GM23338 (cell line): ENCODE data around the gene SNRNP48. TPM values are rescaled to one million over a fixed set of nuclear protein-coding genes. Genes with fewer than 3 reads are reported as not detected.

Experiments
- ATAC-seq: fragments of 200-7000 bp; cut with Tn5 transposase; 3 replicates; pipeline ENCODE4 v1.9.1; 2020
- DNase-seq: peaks from one replicate; pipeline ENCODE4 v3.0.0-alpha.2; 2015; ENCODE audit warnings: low spot score
- H2AFZ ChIP-seq: fragments of 200-600 bp; sonication (generic); 2 replicates; pipeline ENCODE4 v1.8.0; 2016; ENCODE audit warnings: antibody characterized with exemption, mild to moderate bottlenecking, moderate library complexity
- H3F3A ChIP-seq: fragments of 200-600 bp; sonication (generic); replicated peaks from 2 replicates; pipeline ENCODE4 v1.8.0; 2017; ENCODE audit warnings: antibody characterized with exemption, mixed run types, low read depth
- H3K27ac ChIP-seq: fragments of 200-600 bp; sonication (generic); 2 replicates; pipeline ENCODE4 v1.6.1; 2016; ENCODE audit warnings: low read depth
- H3K27me3 ChIP-seq: fragments of 200-600 bp; sonication (generic); 2 replicates; pipeline ENCODE4 v1.8.0; 2016; ENCODE audit warnings: mild to moderate bottlenecking, mixed run types, moderate library complexity; ENCODE audit not compliant: insufficient read depth
- H3K36me3 ChIP-seq: fragments of 200-600 bp; sonication (generic); 2 replicates; pipeline ENCODE4 v1.8.0; 2016; ENCODE audit warnings: mild to moderate bottlenecking; ENCODE audit not compliant: insufficient read depth
- H3K4me1 ChIP-seq: fragments of 200-600 bp; sonication (generic); 2 replicates; pipeline ENCODE4 v1.8.0; 2016; ENCODE audit warnings: mild to moderate bottlenecking, moderate library complexity; ENCODE audit not compliant: insufficient read depth
- H3K4me2 ChIP-seq: fragments of 200-600 bp; sonication (generic); 2 replicates; pipeline ENCODE4 v1.7.1; 2017; ENCODE audit warnings: mixed run types
- H3K4me3 ChIP-seq: fragments of 200-600 bp; sonication (generic); 2 replicates; pipeline ENCODE4 v1.6.1; 2016; ENCODE audit warnings: mixed run types
- H3K79me2 ChIP-seq: fragments of 200-600 bp; sonication (generic); replicated peaks from 2 replicates; pipeline ENCODE4 v1.8.0; 2017; ENCODE audit warnings: mild to moderate bottlenecking; ENCODE audit not compliant: insufficient read depth
- H3K9me2 ChIP-seq: fragments of 200-600 bp; sonication (generic); 2 replicates; pipeline ENCODE4 v1.8.0; 2017; ENCODE audit not compliant: insufficient read depth
- H4K20me1 ChIP-seq: fragments of 200-600 bp; sonication (generic); replicated peaks from 2 replicates; pipeline ENCODE4 v1.8.0; 2017; ENCODE audit warnings: mild to moderate bottlenecking; ENCODE audit not compliant: insufficient read depth
- H3K27ac Mint-ChIP-seq: 2 replicates; pipeline ENCODE4 v1.8.0; 2020; ENCODE audit warnings: inconsistent platforms, mild to moderate bottlenecking, moderate library complexity, mixed read lengths
- H3K27me3 Mint-ChIP-seq: 3 replicates; pipeline ENCODE4 v1.8.0; 2022; ENCODE audit warnings: low read depth, mild to moderate bottlenecking, moderate library complexity, mixed read lengths, inconsistent platforms; ENCODE audit not compliant: insufficient read depth, poor library complexity
- H3K36me3 Mint-ChIP-seq: 3 replicates; pipeline ENCODE4 v1.8.0; 2021; ENCODE audit warnings: low read depth, mild to moderate bottlenecking, inconsistent platforms, moderate library complexity, mixed read lengths
- H3K4me1 Mint-ChIP-seq: 3 replicates; pipeline ENCODE4 v1.8.0; 2020; ENCODE audit warnings: mild to moderate bottlenecking, inconsistent platforms, mixed read lengths
- H3K4me3 Mint-ChIP-seq: 3 replicates; pipeline ENCODE4 v1.8.0; 2021; ENCODE audit warnings: moderate library complexity, mild to moderate bottlenecking, inconsistent platforms, mixed read lengths
- H3K9me3 Mint-ChIP-seq: 3 replicates; pipeline ENCODE4 v1.8.0; 2020; ENCODE audit warnings: moderate library complexity, mild to moderate bottlenecking, inconsistent platforms, mixed read lengths
- CREB1 ChIP-seq: fragments of 250-450 bp; sonication (Bioruptor Pico); IDR thresholded peaks from 2 replicates; pipeline ENCODE4 v1.5.0; 2020; ENCODE audit warnings: low read depth, mild to moderate bottlenecking, moderate library complexity
- EZH2 ChIP-seq: fragments of 200-600 bp; sonication (generic); IDR thresholded peaks from one replicate; pipeline ENCODE4 v1.8.0; 2017; ENCODE audit warnings: antibody characterized with exemption, mild to moderate bottlenecking, low read depth; ENCODE audit not compliant: unreplicated experiment
- EZH2phosphoT487 ChIP-seq: fragments of 200-600 bp; sonication (generic); IDR thresholded peaks from one replicate; pipeline ENCODE4 v1.8.1; 2018; ENCODE audit warnings: antibody characterized with exemption; ENCODE audit not compliant: unreplicated experiment
- JUNB ChIP-seq: IDR thresholded peaks from one replicate; pipeline ENCODE4 v1.6.1; 2016; ENCODE audit warnings: antibody characterized with exemption; ENCODE audit not compliant: unreplicated experiment
- STAT1 ChIP-seq: IDR thresholded peaks from one replicate; pipeline ENCODE4 v1.6.1; 2016; ENCODE audit warnings: antibody characterized with exemption; ENCODE audit not compliant: unreplicated experiment
- ZNF462 ChIP-seq: fragments of 250-450 bp; sonication (Bioruptor Pico); IDR thresholded peaks from 2 replicates; pipeline ENCODE4 v1.5.0; 2020; ENCODE audit warnings: mild to moderate bottlenecking, moderate library complexity
- polyA plus RNA-seq: library from polyadenylated mRNA; unstranded; fragments of >200 nt; fragmentation: Nextera tagmentation; extraction: Ambion mirVana; gene quantifications from 2 replicates; pipeline ENCODE4 v1.2.1, GENCODE V29; 2016
- total RNA-seq: library from RNA; depleted of rRNA; stranded (reverse); fragments of >200 nt; shearing (Covaris generic); gene quantifications from 2 replicates; pipeline ENCODE4 v1.2.3, GENCODE V29; 2014
- TF ChIP-seq, protein P1 (sequence below): IDR thresholded peaks from 2 replicates; pipeline ENCODE4 v1.6.1; 2016; ENCODE audit warnings: antibody characterized with exemption

The SNRNP48 gene
- total and polyA plus RNA-seq, 2 experiments from 2014 or later, result 17.2 to 23.9 TPM

DNA sequence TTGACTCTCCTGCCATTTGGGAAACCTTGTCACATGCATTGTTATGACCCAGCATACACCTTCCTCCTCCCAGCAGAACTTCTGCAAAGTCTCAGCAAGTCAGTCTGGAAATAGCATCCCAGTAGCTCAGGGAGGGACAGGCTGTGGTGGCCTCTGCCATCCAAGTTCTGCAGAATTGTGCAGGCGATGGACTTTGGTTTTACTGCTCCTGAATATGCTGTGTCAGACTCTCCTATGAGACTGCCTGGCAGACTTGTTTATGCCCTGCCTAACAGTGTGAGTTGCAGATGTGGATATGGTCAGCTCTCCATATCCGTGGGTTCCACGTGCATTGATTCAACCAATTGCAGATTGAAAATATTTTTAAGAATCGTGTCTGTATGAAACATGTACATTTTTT is 52.8 kb downstream of the SNRNP48 start (continued):
- no peak for TF ChIP-seq ZNF462 (CRISPR knock-in tag)

GRCh38 chr6:7644417-7644816 is 54.4 kb downstream of the SNRNP48 start:
- Histone ChIP-seq H3K27me3 (no peaks in the 10 kb centered on the region), H3K36me3 (no peaks in the 10 kb centered on the region), H3K4me2 (no peak overlapping the region), H3K4me3 (no peak overlapping the region), H4K20me1 (no peaks in the 10 kb centered on the region), H3K4me1 (no peaks in the 10 kb centered on the region), H3K27ac (no peak overlapping the region), H3K79me2 (no peaks in the 10 kb centered on the region), H2AFZ (no peak overlapping the region), H3K9me2 (0 out of 2 replicates have a peak, but pooled peaks cover 3% of the 10 kb centered on the region), H3F3A (no peaks in the 10 kb centered on the region)
- no peak for DNase-seq
- H3K9me3 Mint-ChIP-seq, result no peaks in the 10 kb centered on the region
- H3K4me3 Mint-ChIP-seq, result no peak overlapping the region
- ATAC-seq, result no peak
- TF ChIP-seq STAT1 (no peak), EZH2phosphoT487 (no peak), JUNB (no peak), CREB1 (CRISPR knock-in tag) (no peak), EZH2 (no peak)
- TF ChIP-seq, protein P1, sequence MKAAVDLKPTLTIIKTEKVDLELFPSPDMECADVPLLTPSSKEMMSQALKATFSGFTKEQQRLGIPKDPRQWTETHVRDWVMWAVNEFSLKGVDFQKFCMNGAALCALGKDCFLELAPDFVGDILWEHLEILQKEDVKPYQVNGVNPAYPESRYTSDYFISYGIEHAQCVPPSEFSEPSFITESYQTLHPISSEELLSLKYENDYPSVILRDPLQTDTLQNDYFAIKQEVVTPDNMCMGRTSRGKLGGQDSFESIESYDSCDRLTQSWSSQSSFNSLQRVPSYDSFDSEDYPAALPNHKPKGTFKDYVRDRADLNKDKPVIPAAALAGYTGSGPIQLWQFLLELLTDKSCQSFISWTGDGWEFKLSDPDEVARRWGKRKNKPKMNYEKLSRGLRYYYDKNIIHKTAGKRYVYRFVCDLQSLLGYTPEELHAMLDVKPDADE, result no peak
- H3K4me1 Mint-ChIP-seq, result no peaks in the 10 kb centered on the region
- H3K27ac Mint-ChIP-seq, result no peak overlapping the region
- no peaks in the 10 kb centered on the region for H3K27me3 Mint-ChIP-seq
- no peaks in the 10 kb centered on the region for H3K36me3 Mint-ChIP-seq
